H4 (cell line): ENCODE results near the gene ZNF674. TPM values are rescaled to one million over a fixed set of nuclear protein-coding genes. Genes with fewer than 3 reads are reported as not detected.
"Not testable (repeated sequence)": the region's sequence is repeated elsewhere in the genome, so short reads cannot be mapped to it uniquely, and the experiment has no call there.

ENCODE experiments used
- DNase-seq: peaks from one replicate; pipeline ENCODE4 v3.0.0-alpha.2; 2015; ENCODE audit warnings: low spot score
- total RNA-seq: library from RNA; depleted of rRNA; stranded (reverse); fragments of >200 nt; shearing (Covaris generic); gene quantifications from 2 replicates; pipeline ENCODE4 v1.2.3, GENCODE V29; 2014

ZNF674 gene
- total RNA-seq, 1 experiment from 2014 or later, result 3.5 TPM

- DNase-seq, result no peak
These were observed 24.4 kb upstream of the ZNF674 start for GRCh38 chrX:46569621-46570020.

GRCh38 chrX:46567388-46567787 is 22.2 kb upstream of the ZNF674 start:
- DNase-seq, result no peak

- no peak for DNase-seq
These were observed 16.8 kb upstream of the ZNF674 start for GRCh38 chrX:46561824-46562657.

GRCh38 chrX:46559062-46559461 is 13.8 kb upstream of the ZNF674 start:
- no peak for DNase-seq

- no peak for DNase-seq
These were observed 9.7 kb upstream of the ZNF674 start for GRCh38 chrX:46554942-46555341.

GRCh38 chrX:46553935-46554334 is 8.7 kb upstream of the ZNF674 start:
- DNase-seq, result no peak

- DNase-seq, result peak; percentile 10
These were observed 6.4 kb upstream of the ZNF674 start for GRCh38 chrX:46551494-46552128.

- no peak for DNase-seq
These were observed 4.7 kb upstream of the ZNF674 start for GRCh38 chrX:46549914-46550313.

GRCh38 chrX:46547857-46548256 is 2.6 kb upstream of the ZNF674 start:
- peak; percentile 28 for DNase-seq

GRCh38 chrX:46544527-46544926 is 694 bp downstream of the ZNF674 start:
- not testable (repeated sequence) for DNase-seq

- no peak for DNase-seq
These were observed 1.8 kb downstream of the ZNF674 start for GRCh38 chrX:46543441-46543840.

- no peak for DNase-seq
These were observed 13.8 kb downstream of the ZNF674 start for GRCh38 chrX:46531442-46531841.

- not testable (repeated sequence) for DNase-seq
These were observed 14.8 kb downstream of the ZNF674 start for GRCh38 chrX:46530404-46530908.

GRCh38 chrX:46529740-46530403 is 15.3 kb downstream of the ZNF674 start:
- not testable (repeated sequence) for DNase-seq

- not testable (repeated sequence) for DNase-seq
These were observed 16.6 kb downstream of the ZNF674 start for GRCh38 chrX:46528640-46529039.

GRCh38 chrX:46506076-46506475 is 39.1 kb downstream of the ZNF674 start:
- no peak for DNase-seq

- no peak for DNase-seq
These were observed 42.4 kb downstream of the ZNF674 start for GRCh38 chrX:46502848-46503247.

GRCh38 chrX:46500054-46500453 is 45.2 kb downstream of the ZNF674 start:
- DNase-seq, result no peak

- DNase-seq, result no peak
These were observed 56.5 kb downstream of the ZNF674 start for GRCh38 chrX:46488712-46489111.

GRCh38 chrX:46485897-46486296 is 59.3 kb downstream of the ZNF674 start:
- DNase-seq, result no peak

- DNase-seq, result not testable (repeated sequence)
These were observed 66.6 kb downstream of the ZNF674 start for GRCh38 chrX:46478634-46479033.

- DNase-seq, result no peak
These were observed 67.8 kb downstream of the ZNF674 start for GRCh38 chrX:46477435-46477834.
